OCI-LY3 (cell line): ENCODE results near the gene NPLOC4.

ENCODE experiments used
- H2AFZ ChIP-seq: fragments of 200-600, 300-600 bp; shearing (Covaris generic); 2 replicates; pipeline ENCODE4 v1.6.0; 2014; ENCODE audit warnings: antibody characterized with exemption, low read depth, low read length
- H3K27ac ChIP-seq: fragments of 200-600, 300-600 bp; sonication (generic); 2 replicates; pipeline ENCODE4 v1.5.1; 2014; ENCODE audit warnings: mild to moderate bottlenecking, low read length, moderate library complexity, mixed read lengths
- H3K27me3 ChIP-seq: fragments of 200-600, 300-600 bp; sonication (generic); 2 replicates; pipeline ENCODE4 v1.6.1; 2014; ENCODE audit warnings: low read depth, low read length, mixed read lengths
- H3K36me3 ChIP-seq: fragments of 200-600, 300-600 bp; sonication (generic); replicated peaks from 2 replicates; pipeline ENCODE3; 2014; ENCODE audit warnings: low read depth, low read length, mixed read lengths
- H3K4me1 ChIP-seq: fragments of 300-600, 200-600 bp; sonication (generic); 2 replicates; pipeline ENCODE4 v1.6.1; 2014; ENCODE audit warnings: low read length, mixed read lengths
- H3K4me2 ChIP-seq: fragments of 200-600, 300-600 bp; sonication (generic); 2 replicates; pipeline ENCODE4 v1.6.1; 2014; ENCODE audit warnings: low read length, mixed read lengths
- H3K4me3 ChIP-seq: fragments of 300-600, 200-600 bp; sonication (generic); 2 replicates; pipeline ENCODE4 v1.5.1; 2014; ENCODE audit warnings: antibody characterized with exemption, mild to moderate bottlenecking, low read length, moderate library complexity
- H3K79me2 ChIP-seq: fragments of 300-600, 200-600 bp; shearing (Covaris generic); 2 replicates; pipeline ENCODE4 v1.6.1; 2014; ENCODE audit warnings: mild to moderate bottlenecking, low read length, mixed read lengths
- H3K9ac ChIP-seq: fragments of 300-600, 200-600 bp; shearing (Covaris generic); 2 replicates; pipeline ENCODE4 v1.6.0; 2014; ENCODE audit warnings: mild to moderate bottlenecking, low read length, moderate library complexity
- H3K9me3 ChIP-seq: fragments of 200-600, 300-600 bp; shearing (Covaris generic); 2 replicates; pipeline ENCODE4 v1.6.1; 2014; ENCODE audit warnings: low read length, mixed read lengths; ENCODE audit not compliant: insufficient read depth
- H4K20me1 ChIP-seq: fragments of 200-600, 300-600 bp; sonication (generic); 2 replicates; pipeline ENCODE4 v1.6.1; 2016; ENCODE audit warnings: low read length, mixed read lengths; ENCODE audit not compliant: insufficient read depth
- CTCF ChIP-seq: fragments of 200-600, 300-600 bp; sonication (generic); IDR thresholded peaks from 2 replicates; pipeline ENCODE4 v1.5.1; 2014; ENCODE audit warnings: antibody characterized with exemption, low read length, low read depth
- EZH2phosphoT487 ChIP-seq: fragments of 200-600 bp; shearing (Covaris generic); IDR thresholded peaks from 2 replicates; pipeline ENCODE4 v1.6.1; 2018; ENCODE audit warnings: antibody characterized with exemption, mixed run types, low read depth

The NPLOC4 gene

GRCh38 chr17:81514739-81515529, 122.0 kb downstream of the NPLOC4 start:
- TF ChIP-seq CTCF (no peak), EZH2phosphoT487 (no peak)
- H3K4me1 ChIP-seq, result peaks cover 54% of the 10 kb centered on the region
- peak overlapping the region; percentile 95 for H3K27ac ChIP-seq
- no peaks in the 10 kb centered on the region for H3K27me3 ChIP-seq
- no peak overlapping the region for H2AFZ ChIP-seq
- H3K4me2 ChIP-seq, result peak overlapping the region; percentile 85
- peak overlapping the region; percentile 99 for H3K9ac ChIP-seq
- peaks cover 32% of the 10 kb centered on the region for H3K36me3 ChIP-seq
- peak overlapping the region; percentile 83 for H3K4me3 ChIP-seq
- peaks cover 51% of the 10 kb centered on the region for H3K79me2 ChIP-seq
- H4K20me1 ChIP-seq, result peaks cover 24% of the 10 kb centered on the region
- no peaks in the 10 kb centered on the region for H3K9me3 ChIP-seq

- peak overlapping the region; percentile 83 for H3K4me3 ChIP-seq
- H3K27ac ChIP-seq, result peak overlapping the region; percentile 95
- peak overlapping the region; percentile 99 for H3K9ac ChIP-seq
- H4K20me1 ChIP-seq, result peaks cover 29% of the 10 kb centered on the region
- no peaks in the 10 kb centered on the region for H3K27me3 ChIP-seq
- peak overlapping the region; percentile 85 for H3K4me2 ChIP-seq
- H3K4me1 ChIP-seq, result peaks cover 54% of the 10 kb centered on the region
- peaks cover 55% of the 10 kb centered on the region for H3K79me2 ChIP-seq
- H3K36me3 ChIP-seq, result peaks cover 37% of the 10 kb centered on the region
- H3K9me3 ChIP-seq, result no peaks in the 10 kb centered on the region
- TF ChIP-seq EZH2phosphoT487 (no peak), CTCF (no peak)
- no peak overlapping the region for H2AFZ ChIP-seq
These were observed 122.5 kb downstream of the NPLOC4 start for GRCh38 chr17:81514489-81514738.

- Histone ChIP-seq H3K4me2 (peak overlapping the region; percentile 85), H3K27ac (peak overlapping the region; percentile 95), H2AFZ (no peak overlapping the region), H3K36me3 (peaks cover 42% of the 10 kb centered on the region), H3K79me2 (peaks cover 55% of the 10 kb centered on the region), H4K20me1 (peaks cover 34% of the 10 kb centered on the region), H3K9ac (peak overlapping the region; percentile 99), H3K27me3 (no peaks in the 10 kb centered on the region), H3K4me3 (peak overlapping the region; percentile 83), H3K4me1 (peaks cover 54% of the 10 kb centered on the region), H3K9me3 (no peaks in the 10 kb centered on the region)
- no peak for TF ChIP-seq EZH2phosphoT487
- no peak for TF ChIP-seq CTCF
These were observed 123.0 kb downstream of the NPLOC4 start for GRCh38 chr17:81513753-81514488.

- peaks cover 47% of the 10 kb centered on the region for H3K36me3 ChIP-seq
- TF ChIP-seq EZH2phosphoT487, result no peak
- no peak for TF ChIP-seq CTCF
- H3K79me2 ChIP-seq, result peaks cover 55% of the 10 kb centered on the region
- H3K4me2 ChIP-seq, result peak overlapping the region; percentile 85
- H3K27me3 ChIP-seq, result no peaks in the 10 kb centered on the region
- H2AFZ ChIP-seq, result no peak overlapping the region
- H3K9me3 ChIP-seq, result no peaks in the 10 kb centered on the region
- H4K20me1 ChIP-seq, result peaks cover 38% of the 10 kb centered on the region
- H3K27ac ChIP-seq, result peak overlapping the region; percentile 95
- peak overlapping the region; percentile 99 for H3K9ac ChIP-seq
- H3K4me1 ChIP-seq, result peaks cover 49% of the 10 kb centered on the region
- peak overlapping the region; percentile 83 for H3K4me3 ChIP-seq
These were observed 123.5 kb downstream of the NPLOC4 start for GRCh38 chr17:81513372-81513752.
